ENCODE data around the gene SKIDA1. TPM values are rescaled to one million over a fixed set of nuclear protein-coding genes. Genes with fewer than 3 reads are reported as not detected.

Gene SKIDA1
- total RNA-seq, 1 experiment from 2014 or later = 0.56 TPM

- H3K36me3 Mint-ChIP-seq (ENCODE audit: insufficient read depth, unreplicated experiment) = peaks cover 10% of the 10 kb centered on the region
- peak; percentile 47 for DNase-seq (ENCODE audit: unreplicated experiment)
- TF ChIP-seq, protein P1, sequence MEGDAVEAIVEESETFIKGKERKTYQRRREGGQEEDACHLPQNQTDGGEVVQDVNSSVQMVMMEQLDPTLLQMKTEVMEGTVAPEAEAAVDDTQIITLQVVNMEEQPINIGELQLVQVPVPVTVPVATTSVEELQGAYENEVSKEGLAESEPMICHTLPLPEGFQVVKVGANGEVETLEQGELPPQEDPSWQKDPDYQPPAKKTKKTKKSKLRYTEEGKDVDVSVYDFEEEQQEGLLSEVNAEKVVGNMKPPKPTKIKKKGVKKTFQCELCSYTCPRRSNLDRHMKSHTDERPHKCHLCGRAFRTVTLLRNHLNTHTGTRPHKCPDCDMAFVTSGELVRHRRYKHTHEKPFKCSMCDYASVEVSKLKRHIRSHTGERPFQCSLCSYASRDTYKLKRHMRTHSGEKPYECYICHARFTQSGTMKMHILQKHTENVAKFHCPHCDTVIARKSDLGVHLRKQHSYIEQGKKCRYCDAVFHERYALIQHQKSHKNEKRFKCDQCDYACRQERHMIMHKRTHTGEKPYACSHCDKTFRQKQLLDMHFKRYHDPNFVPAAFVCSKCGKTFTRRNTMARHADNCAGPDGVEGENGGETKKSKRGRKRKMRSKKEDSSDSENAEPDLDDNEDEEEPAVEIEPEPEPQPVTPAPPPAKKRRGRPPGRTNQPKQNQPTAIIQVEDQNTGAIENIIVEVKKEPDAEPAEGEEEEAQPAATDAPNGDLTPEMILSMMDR (IDR thresholded peaks at IDR 0.05; ENCODE audit: unreplicated experiment) = no peak
- intact Hi-C loops (cut with micrococcal nuclease) = loop anchor here (5.0 to 10.0 kb wide), 2 partner anchors 194 kb away; no protein-coding TSS in a partner anchor
- CTCF ChIA-PET = no interaction called here
- H3K4me3 Mint-ChIP-seq (ENCODE audit: unreplicated experiment) = no peak overlapping the region
- no TSS peak for BruUV-seq (replicated peaks)
- H3K27me3 Mint-ChIP-seq (ENCODE audit: insufficient read depth, unreplicated experiment) = no peaks in the 10 kb centered on the region
- POLR2A ChIA-PET = interaction anchor here (0.7 to 11.2 kb wide), 6 partner anchors 9 to 579 kb away, joined by 3 to 141 read pairs (median 6); no protein-coding TSS in a partner anchor
- H3K4me1 Mint-ChIP-seq (ENCODE audit: insufficient read depth, unreplicated experiment) = peaks cover 6% of the 10 kb centered on the region
- H3K9me3 Mint-ChIP-seq (ENCODE audit: unreplicated experiment) = no peaks in the 10 kb centered on the region
- H3K27ac Mint-ChIP-seq (ENCODE audit: low read depth, unreplicated experiment) = peak overlapping the region; percentile 97
These were observed 5.7 kb upstream of the SKIDA1 start for GRCh38 chr10:21531164-21531563.

- ChIA-PET CTCF (no interaction called here), POLR2A (interaction anchor here (0.6 to 11.2 kb wide), 10 partner anchors 8 to 786 kb away, joined by 3 to 141 read pairs (median 5); partner anchors contain the start of genes COMMD3 and DNAJC1)
- no peaks in the 10 kb centered on the region for H3K9me3 Mint-ChIP-seq (ENCODE audit: unreplicated experiment)
- H3K36me3 Mint-ChIP-seq (ENCODE audit: insufficient read depth, unreplicated experiment) = peaks cover 4% of the 10 kb centered on the region
- H3K27ac Mint-ChIP-seq (ENCODE audit: low read depth, unreplicated experiment) = peak overlapping the region; percentile 97
- H3K4me3 Mint-ChIP-seq (ENCODE audit: unreplicated experiment) = no peak overlapping the region
- no peaks in the 10 kb centered on the region for H3K27me3 Mint-ChIP-seq (ENCODE audit: insufficient read depth, unreplicated experiment)
- intact Hi-C loops (cut with micrococcal nuclease) = loop anchor here (5.0 to 10.0 kb wide), 2 partner anchors 193 to 194 kb away; no protein-coding TSS in a partner anchor
- TF ChIP-seq, protein P1 (IDR thresholded peaks at IDR 0.05; ENCODE audit: unreplicated experiment) = no peak
- DNase-seq (ENCODE audit: unreplicated experiment) = peak; percentile 22
- H3K4me1 Mint-ChIP-seq (ENCODE audit: insufficient read depth, unreplicated experiment) = peaks cover 6% of the 10 kb centered on the region
- no TSS peak for BruUV-seq (replicated peaks)
These were observed 5.2 kb upstream of the SKIDA1 start for GRCh38 chr10:21530641-21531040.

DNA sequence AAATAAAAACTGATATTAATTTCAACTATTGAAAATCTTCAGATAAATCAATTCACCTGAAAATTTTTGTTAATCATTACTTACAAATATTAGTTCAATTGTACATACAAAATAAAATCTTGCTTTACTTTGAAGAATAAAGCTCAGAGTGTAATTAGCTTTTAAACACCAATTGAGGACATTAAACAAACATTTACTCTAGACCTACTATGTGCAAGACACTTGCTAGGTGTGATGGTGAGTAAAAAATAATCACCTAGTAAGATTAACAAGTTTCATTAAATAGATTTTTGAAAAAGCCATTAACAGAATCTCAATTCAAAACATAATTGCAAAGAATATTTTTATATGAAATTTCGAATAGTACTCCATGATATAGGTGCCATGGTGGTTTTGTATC is 4.7 kb upstream of the SKIDA1 start:
- no peak for DNase-seq (ENCODE audit: unreplicated experiment)
- Mint-ChIP-seq H3K27me3 (ENCODE audit: insufficient read depth, unreplicated experiment) (no peaks in the 10 kb centered on the region), H3K36me3 (ENCODE audit: insufficient read depth, unreplicated experiment) (no peaks in the 10 kb centered on the region), H3K4me1 (ENCODE audit: insufficient read depth, unreplicated experiment) (peaks cover 6% of the 10 kb centered on the region), H3K27ac (ENCODE audit: low read depth, unreplicated experiment) (peak overlapping the region; percentile 97), H3K9me3 (ENCODE audit: unreplicated experiment) (no peaks in the 10 kb centered on the region), H3K4me3 (ENCODE audit: unreplicated experiment) (no peak overlapping the region)
- POLR2A ChIA-PET = interaction anchor here (0.6 to 11.2 kb wide), 13 partner anchors 8 to 786 kb away, joined by 3 to 141 read pairs (median 5); partner anchors contain the start of genes COMMD3 and DNAJC1
- no TSS peak for BruUV-seq (replicated peaks)
- CTCF ChIA-PET = no interaction called here
- intact Hi-C loops (cut with micrococcal nuclease) = loop anchor here (5.0 to 10.0 kb wide), 2 partner anchors 193 to 195 kb away; no protein-coding TSS in a partner anchor
- TF ChIP-seq, protein P1 (IDR thresholded peaks at IDR 0.05; ENCODE audit: unreplicated experiment) = no peak

DNA sequence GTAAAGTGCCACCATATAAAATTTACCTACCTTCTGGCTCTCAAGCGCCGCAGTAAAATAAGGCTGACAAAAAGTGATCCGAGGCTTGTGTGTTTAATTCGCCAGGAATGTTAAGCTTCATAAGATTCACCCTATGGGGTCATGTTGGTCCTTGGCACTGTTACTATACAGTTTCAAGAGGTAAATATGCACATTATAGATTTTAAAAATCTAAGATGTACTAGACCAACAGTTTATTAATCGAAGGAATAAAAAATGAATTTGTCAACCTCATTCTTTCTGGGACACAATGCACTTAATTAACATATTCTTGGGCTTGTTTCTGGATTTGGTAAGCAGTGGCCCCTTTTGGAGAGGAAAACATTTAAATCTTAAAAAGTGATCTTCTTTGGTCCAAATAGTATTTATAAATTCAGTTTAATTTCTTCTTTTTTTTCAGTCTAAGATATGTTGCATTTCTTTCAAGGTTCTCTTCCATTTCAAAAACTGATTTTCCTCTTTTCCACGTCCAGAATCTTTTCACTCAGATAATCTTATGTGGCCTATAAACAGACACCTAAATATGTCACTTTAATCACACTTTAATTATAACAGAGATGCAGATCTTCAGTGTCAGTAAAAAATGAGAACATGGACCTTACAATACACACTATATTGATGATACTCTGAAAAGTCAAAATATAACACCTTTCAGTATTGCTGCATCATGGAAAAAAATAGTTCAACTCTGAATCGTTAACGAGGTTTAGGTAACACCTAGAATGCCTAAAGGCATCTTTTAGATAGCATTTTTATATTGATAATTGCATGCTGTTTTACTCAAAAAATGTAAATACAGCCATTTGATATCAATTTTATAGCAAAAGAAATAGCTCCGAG is 3.8 kb upstream of the SKIDA1 start:
- CTCF ChIA-PET = no interaction called here
- H3K4me1 Mint-ChIP-seq (ENCODE audit: insufficient read depth, unreplicated experiment) = peaks cover 6% of the 10 kb centered on the region
- POLR2A ChIA-PET = interaction anchor here (0.6 to 11.2 kb wide), 19 partner anchors 7 to 787 kb away, joined by 3 to 141 read pairs (median 5); partner anchors contain the start of gene COMMD3

More for the DNA sequence above, 3.8 kb upstream of the SKIDA1 start:
- Mint-ChIP-seq H3K27ac (ENCODE audit: low read depth, unreplicated experiment) (peak overlapping the region; percentile 100), H3K27me3 (ENCODE audit: insufficient read depth, unreplicated experiment) (no peaks in the 10 kb centered on the region), H3K9me3 (ENCODE audit: unreplicated experiment) (no peaks in the 10 kb centered on the region), H3K4me3 (ENCODE audit: unreplicated experiment) (peak overlapping the region; percentile 97), H3K36me3 (ENCODE audit: insufficient read depth, unreplicated experiment) (no peaks in the 10 kb centered on the region)
- intact Hi-C loops (cut with micrococcal nuclease) = loop anchor here (5.0 kb wide), 1 partner anchor 452 kb away; no protein-coding TSS in a partner anchor
- peak; percentile 60 for DNase-seq (ENCODE audit: unreplicated experiment)
- BruUV-seq (replicated peaks) = no TSS peak
- TF ChIP-seq, protein P1 (IDR thresholded peaks at IDR 0.05; ENCODE audit: unreplicated experiment) = no peak

Data from MCF 10A (cell line).